ENCODE results near the gene NOLC1. TPM values are rescaled to one million over a fixed set of nuclear protein-coding genes. Genes with fewer than 3 reads are reported as not detected.

Gene NOLC1
- total RNA-seq, 2 experiments from 2014 or later = 341 to 355 TPM

DNA sequence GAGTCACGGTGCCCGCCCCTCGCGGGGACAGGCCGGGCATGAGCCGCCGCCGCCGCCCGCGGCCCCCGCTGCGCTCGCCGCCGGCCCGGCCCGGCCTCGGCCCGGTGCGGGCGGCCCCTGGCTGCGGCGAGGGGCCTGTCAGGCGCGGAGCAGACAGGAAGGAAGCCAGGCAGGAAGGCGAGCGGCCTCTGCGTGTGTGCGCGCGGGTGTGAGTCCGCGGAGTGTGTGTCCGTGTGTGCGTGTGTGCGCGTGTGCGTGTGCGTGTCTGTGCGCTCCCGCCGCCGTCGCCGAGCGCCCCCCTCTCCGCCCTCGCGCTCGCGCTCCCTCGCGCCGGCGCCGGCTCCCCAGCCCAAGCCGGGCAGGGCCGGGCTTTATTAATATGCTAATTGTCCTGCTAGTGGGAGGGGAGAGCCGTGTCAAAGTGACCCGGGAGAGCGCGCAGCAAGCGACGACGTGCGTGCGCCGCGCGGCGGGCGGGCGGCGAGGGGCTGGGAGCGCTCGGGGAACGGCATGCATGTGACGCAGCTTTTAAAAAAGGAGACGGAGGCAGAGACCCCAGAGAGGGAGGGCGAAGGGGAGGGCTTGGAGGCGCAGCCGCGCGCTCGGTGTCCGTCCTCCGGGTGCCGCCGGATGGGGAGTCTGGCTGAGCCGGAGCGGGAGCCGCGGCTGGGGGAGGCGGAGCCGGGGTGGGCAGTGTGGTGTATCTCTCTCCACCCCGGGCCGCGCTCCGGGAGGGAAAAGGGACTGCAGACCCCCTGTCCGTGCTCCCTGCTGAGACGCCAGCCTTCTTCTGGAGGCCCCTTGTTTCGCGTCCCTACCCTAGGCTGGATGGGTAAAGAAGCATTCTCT is 31.8 kb upstream of the NOLC1 start, which contains the start of gene LDB1:
Gene LDB1, minus strand, starts transcription at position 227 of the 849 bp plus-strand sequence. CDS start 258 bp downstream, outside the sequence.
- CTCF ChIA-PET = interaction anchor here (4.4 kb wide), 1 partner anchor 12 kb away, joined by 22 read pairs; the partner anchor contains the start of gene PPRC1
- POLR2A ChIA-PET = no interaction called here

DNA sequence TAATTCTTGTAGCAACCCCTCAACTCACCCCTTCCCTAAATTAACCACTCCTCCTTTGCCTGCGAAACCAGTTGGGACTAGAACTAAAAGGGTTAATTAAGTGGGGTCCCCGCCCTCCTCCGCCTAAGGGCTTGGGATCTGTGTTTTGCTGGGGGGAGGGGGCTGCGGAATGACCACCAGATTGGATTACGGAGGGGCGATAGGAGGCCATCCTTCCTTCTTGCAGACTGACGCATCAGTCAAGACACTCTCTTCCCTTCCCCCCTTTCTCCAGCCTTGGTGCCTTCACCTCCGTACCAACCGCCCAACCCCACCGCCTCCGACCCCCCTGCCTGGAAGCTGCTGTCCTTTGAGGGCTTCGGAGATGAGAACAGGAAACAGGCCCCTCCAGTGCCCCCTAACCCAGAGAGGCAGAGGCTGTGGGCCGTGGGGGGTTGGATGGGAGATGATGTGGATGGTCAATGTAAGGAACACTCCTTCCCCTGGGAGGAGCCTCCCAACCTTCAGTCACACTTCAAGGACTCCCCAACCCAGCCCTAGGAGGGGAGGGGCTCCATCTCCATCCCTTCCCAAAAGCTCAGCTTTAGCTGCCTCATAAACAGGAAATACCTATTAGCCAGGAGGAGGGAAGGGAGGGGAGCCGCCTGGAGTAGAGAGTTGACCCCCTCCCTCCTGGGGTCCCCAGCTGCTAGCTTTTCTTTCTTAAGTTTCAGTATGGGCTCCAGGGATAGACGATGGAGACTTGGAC is 31.0 kb upstream of the NOLC1 start:
- CTCF ChIA-PET = interaction anchor here (1.2 to 4.4 kb wide), 2 partner anchors 11 to 47 kb away, joined by 3 to 22 read pairs; partner anchors contain the start of gene PPRC1
- POLR2A ChIA-PET = interaction anchor here (0.6 kb wide), 2 partner anchors 16 to 282 kb away, joined by 3 to 6 read pairs; no protein-coding TSS in a partner anchor

DNA sequence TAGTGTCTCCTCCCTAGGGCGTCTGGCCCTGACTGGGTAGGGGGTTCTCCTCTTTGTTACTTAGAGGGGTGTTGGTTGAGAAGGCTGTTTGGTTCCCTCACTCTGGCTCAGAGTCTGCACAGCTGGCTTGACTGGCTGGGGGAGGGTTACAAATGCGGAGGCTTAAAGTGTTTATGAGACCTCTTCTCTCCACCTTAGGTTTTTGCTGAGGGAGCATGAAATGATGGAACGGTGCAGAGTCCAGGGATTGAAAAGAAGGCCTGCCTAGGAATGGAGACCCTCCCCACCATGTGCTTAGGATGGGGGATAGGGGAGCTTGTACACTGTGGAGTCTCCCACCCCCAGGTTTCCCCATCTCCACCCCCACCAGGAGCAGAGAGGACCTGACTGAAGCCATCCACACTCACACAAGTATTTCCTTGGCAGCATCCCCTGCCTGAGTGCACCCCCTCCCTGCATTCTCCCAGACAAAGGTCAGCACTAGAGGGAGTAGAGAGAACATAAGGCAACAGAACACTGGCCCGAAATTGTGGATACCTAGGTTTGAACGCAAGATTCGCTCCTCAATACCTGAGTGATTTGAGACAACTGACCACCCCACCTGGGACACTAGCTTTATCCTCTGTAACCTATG is 30.3 kb upstream of the NOLC1 start:
- CTCF ChIA-PET = interaction anchor here (1.2 to 4.4 kb wide), 2 partner anchors 10 to 47 kb away, joined by 3 to 22 read pairs; partner anchors contain the start of gene PPRC1
- POLR2A ChIA-PET = interaction anchor here (0.6 kb wide), 2 partner anchors 17 to 282 kb away, joined by 3 to 6 read pairs; no protein-coding TSS in a partner anchor

DNA sequence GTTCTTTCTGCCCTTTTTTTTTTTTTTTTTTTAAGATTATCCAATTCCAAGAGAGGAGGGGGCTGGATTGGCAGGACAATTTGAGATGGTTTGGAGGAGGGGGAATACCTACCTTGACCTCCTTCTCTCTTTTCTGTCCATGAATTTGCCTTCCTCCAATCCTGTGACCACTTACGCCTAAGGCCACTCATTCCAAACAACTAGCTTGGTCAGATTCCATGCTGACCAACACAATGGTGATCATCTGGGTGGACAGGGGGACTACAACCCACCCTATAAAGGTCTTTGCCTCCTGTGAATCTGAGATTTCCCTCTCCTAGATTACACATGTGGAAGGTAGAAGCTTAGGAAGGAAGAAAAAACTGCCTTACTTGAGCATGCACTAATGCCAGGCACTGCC is 29.7 kb upstream of the NOLC1 start:
- ChIA-PET POLR2A (interaction anchor here (0.7 kb wide), 1 partner anchor 12 kb away, joined by 5 read pairs; no protein-coding TSS in a partner anchor), CTCF (interaction anchor here (0.7 to 4.4 kb wide), 3 partner anchors 9 to 281 kb away, joined by 3 to 22 read pairs (median 5); partner anchors contain the start of gene PPRC1)

- ChIA-PET POLR2A (no interaction called here), CTCF (interaction anchor here (0.6 to 4.4 kb wide), 4 partner anchors 9 to 46 kb away, joined by 3 to 22 read pairs (median 3); partner anchors contain the start of gene PPRC1)
Observed at GRCh38 chr10:102123223-102123622, 29.0 kb upstream of the NOLC1 start.

- ChIA-PET CTCF (interaction anchor here (1.0 to 2.5 kb wide), 5 partner anchors 9 to 280 kb away, joined by 3 to 22 read pairs (median 4); no protein-coding TSS in a partner anchor), POLR2A (interaction anchor here (0.6 kb wide), 2 partner anchors 24 to 301 kb away, joined by 3 to 6 read pairs; partner anchors contain the start of gene CUEDC2)
Observed at GRCh38 chr10:102131286-102132170, 20.7 kb upstream of the NOLC1 start.

- CTCF ChIA-PET = interaction anchor here (0.9 to 2.5 kb wide), 7 partner anchors 9 to 279 kb away, joined by 3 to 22 read pairs (median 4); no protein-coding TSS in a partner anchor
- POLR2A ChIA-PET = interaction anchor here (0.7 kb wide), 1 partner anchor 20 kb away, joined by 3 read pairs; the partner anchor contains the start of gene NOLC1
Observed at GRCh38 chr10:102132193-102132562, 20.0 kb upstream of the NOLC1 start.

- POLR2A ChIA-PET = interaction anchor here (0.7 kb wide), 1 partner anchor 19 kb away, joined by 3 read pairs; the partner anchor contains the start of gene NOLC1
Observed at GRCh38 chr10:102132563-102133372, 19.4 kb upstream of the NOLC1 start, which contains the start of gene PPRC1. Gene PPRC1, plus strand, starts transcription at chr10:102133040. Its CDS starts 29 bp downstream, at chr10:102133069.

DNA sequence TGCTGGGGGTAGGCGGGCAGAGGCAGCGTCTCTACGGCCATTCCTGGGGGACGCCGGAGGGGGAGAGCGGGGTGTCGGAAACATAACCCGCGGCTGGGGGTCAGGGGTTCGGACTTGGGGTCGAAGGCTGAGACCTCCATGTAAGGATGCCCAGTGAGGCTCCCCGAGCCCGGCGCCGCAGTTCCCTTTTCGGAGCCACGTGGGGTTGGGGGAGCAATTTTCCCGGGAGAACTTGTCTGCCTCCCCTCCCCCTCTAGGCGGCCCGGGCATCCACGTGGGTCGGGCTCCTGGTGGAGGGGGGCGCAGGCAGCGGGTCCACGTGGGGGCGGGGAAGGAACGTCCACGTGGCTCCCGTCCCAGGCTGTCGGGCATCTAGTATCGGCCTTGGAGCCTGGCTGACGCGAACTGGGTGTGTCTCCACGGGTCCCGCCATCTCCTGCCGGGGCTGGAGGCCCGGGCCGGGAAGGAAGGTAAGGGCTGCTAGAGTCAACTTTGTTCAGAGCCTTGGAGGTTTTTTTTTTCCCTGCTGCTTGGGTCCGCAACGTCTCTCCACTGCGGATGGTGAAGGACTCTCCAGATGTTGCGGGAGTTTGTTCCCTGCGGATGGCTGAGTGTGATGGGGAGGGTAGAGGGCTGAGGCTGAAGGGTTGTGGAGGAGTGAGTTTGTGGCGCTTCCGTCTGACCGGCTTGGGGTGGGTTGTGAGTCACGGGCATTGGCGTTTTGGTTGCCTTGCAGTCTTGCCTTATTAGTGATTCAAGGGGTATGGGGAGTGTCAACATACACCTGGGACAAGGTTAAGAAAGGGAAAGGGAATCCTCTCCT is 18.6 kb upstream of the NOLC1 start:
- POLR2A ChIA-PET = interaction anchor here (2.6 kb wide), 1 partner anchor 18 kb away, joined by 14 read pairs; the partner anchor contains the start of gene NOLC1
- CTCF ChIA-PET = interaction anchor here (1.0 to 1.1 kb wide), 2 partner anchors 12 to 298 kb away, joined by 3 read pairs; no protein-coding TSS in a partner anchor

More at GRCh38 chr10:102132563-102133372, 19.4 kb upstream of the NOLC1 start, which contains the start of gene PPRC1:
- CTCF ChIA-PET = interaction anchor here (0.9 to 2.5 kb wide), 5 partner anchors 10 to 278 kb away, joined by 3 to 22 read pairs (median 4); no protein-coding TSS in a partner anchor

GRCh38 chr10:102134416-102134815 is 17.8 kb upstream of the NOLC1 start:
- ChIA-PET POLR2A (interaction anchor here (0.6 to 2.6 kb wide), 2 partner anchors 12 to 17 kb away, joined by 5 to 14 read pairs; partner anchors contain the start of gene NOLC1), CTCF (interaction anchor here (1.0 to 1.6 kb wide), 3 partner anchors 11 to 299 kb away, joined by 3 read pairs; no protein-coding TSS in a partner anchor)

GRCh38 chr10:102135956-102136526 is 16.1 kb upstream of the NOLC1 start:
- CTCF ChIA-PET = interaction anchor here (0.6 kb wide), 1 partner anchor 202 kb away, joined by 5 read pairs; no protein-coding TSS in a partner anchor
- POLR2A ChIA-PET = interaction anchor here (0.9 to 2.6 kb wide), 3 partner anchors 8 to 15 kb away, joined by 3 to 14 read pairs (median 4); partner anchors contain the start of gene NOLC1

DNA sequence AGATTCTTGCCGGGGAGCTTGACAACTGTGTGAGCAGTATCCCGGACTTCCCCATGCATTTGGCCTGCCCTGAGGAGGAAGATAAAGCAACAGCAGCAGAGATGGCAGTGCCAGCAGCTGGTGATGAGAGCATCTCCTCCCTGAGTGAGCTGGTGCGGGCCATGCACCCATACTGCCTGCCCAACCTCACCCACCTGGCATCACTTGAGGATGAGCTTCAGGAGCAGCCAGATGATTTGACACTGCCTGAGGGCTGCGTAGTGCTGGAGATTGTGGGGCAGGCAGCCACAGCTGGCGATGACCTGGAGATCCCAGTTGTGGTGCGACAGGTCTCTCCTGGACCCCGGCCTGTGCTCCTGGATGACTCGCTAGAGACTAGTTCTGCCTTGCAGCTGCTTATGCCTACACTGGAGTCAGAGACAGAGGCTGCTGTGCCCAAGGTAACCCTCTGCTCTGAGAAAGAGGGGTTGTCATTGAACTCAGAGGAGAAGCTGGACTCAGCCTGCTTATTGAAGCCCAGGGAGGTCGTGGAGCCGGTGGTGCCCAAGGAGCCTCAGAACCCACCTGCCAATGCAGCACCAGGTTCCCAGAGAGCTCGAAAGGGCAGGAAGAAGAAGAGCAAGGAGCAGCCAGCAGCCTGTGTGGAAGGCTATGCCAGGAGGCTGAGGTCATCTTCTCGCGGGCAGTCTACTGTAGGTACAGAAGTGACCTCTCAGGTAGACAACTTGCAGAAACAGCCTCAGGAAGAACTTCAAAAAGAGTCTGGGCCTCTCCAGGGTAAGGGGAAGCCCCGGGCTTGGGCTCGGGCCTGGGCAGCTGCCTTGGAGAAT is 12.7 kb upstream of the NOLC1 start:
- POLR2A ChIA-PET = no interaction called here
- CTCF ChIA-PET = interaction anchor here (0.8 to 1.2 kb wide), 2 partner anchors 12 to 260 kb away, joined by 3 read pairs; no protein-coding TSS in a partner anchor

GRCh38 chr10:102140218-102140617 is 12.0 kb upstream of the NOLC1 start:
- CTCF ChIA-PET = interaction anchor here (0.8 to 1.2 kb wide), 2 partner anchors 11 to 259 kb away, joined by 3 read pairs; no protein-coding TSS in a partner anchor
- POLR2A ChIA-PET = no interaction called here

- ChIA-PET CTCF (no interaction called here), POLR2A (no interaction called here)
Observed at GRCh38 chr10:102140913-102141540, 11.2 kb upstream of the NOLC1 start.
